Astrocyte (in vitro differentiated cells and primary cell): Measurements from ENCODE around the gene PAK2.

Source experiments
- EZH2 ChIP-seq: IDR thresholded peaks from 2 replicates; pipeline ENCODE4 v1.6.1; 2012; ENCODE audit warnings: mild to moderate bottlenecking, low read length, inconsistent platforms; ENCODE audit not compliant: insufficient read depth
- TF ChIP-seq, protein P1 (sequence below): IDR thresholded peaks from 2 replicates; pipeline ENCODE4 v1.5.1; 2011; ENCODE audit warnings: low read depth, mild to moderate bottlenecking, inconsistent platforms, low read length, moderate library complexity; ENCODE audit not compliant: insufficient read depth

GRCh38 chr3:196757876-196758739 is 18.5 kb downstream of the PAK2 start:
- TF ChIP-seq, protein P1, sequence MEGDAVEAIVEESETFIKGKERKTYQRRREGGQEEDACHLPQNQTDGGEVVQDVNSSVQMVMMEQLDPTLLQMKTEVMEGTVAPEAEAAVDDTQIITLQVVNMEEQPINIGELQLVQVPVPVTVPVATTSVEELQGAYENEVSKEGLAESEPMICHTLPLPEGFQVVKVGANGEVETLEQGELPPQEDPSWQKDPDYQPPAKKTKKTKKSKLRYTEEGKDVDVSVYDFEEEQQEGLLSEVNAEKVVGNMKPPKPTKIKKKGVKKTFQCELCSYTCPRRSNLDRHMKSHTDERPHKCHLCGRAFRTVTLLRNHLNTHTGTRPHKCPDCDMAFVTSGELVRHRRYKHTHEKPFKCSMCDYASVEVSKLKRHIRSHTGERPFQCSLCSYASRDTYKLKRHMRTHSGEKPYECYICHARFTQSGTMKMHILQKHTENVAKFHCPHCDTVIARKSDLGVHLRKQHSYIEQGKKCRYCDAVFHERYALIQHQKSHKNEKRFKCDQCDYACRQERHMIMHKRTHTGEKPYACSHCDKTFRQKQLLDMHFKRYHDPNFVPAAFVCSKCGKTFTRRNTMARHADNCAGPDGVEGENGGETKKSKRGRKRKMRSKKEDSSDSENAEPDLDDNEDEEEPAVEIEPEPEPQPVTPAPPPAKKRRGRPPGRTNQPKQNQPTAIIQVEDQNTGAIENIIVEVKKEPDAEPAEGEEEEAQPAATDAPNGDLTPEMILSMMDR = no peak
- no peak for TF ChIP-seq EZH2
